Activated CD8-positive, alpha-beta memory T cell treated with anti-CD3 and anti-CD28 coated beads, Interleukin-2, amount 10 ng/mL, durations not matched to agents 7 days and 5 days (primary cell): ENCODE results near the gene ANAPC2. TPM values are rescaled to one million over a fixed set of nuclear protein-coding genes. Genes with fewer than 3 reads are reported as not detected.

Experiments used
- ATAC-seq: fragments of 150-1000 bp; cut with Tn5 transposase; one replicate; pipeline ENCODE4 v1.10.0; 2021; ENCODE audit warnings: moderate library complexity
- CTCF ChIA-PET: fragments of 350-600 bp; sonication (Branson Sonifier 250); formaldehyde crosslinking; loops from one replicate; lab custom pipeline; 2021; ENCODE audit warnings: antibody characterized with exemption; lab: Charles Lee
- DNase-seq: peaks from one replicate; pipeline ENCODE4 v3.0.0-alpha.2; 2020
- H3K27ac Mint-ChIP-seq: one replicate; pipeline ENCODE4 v1.8.0; 2021; ENCODE audit warnings: mild to moderate bottlenecking, mixed read lengths
- H3K27me3 Mint-ChIP-seq: one replicate; pipeline ENCODE4 v1.8.0; 2021; ENCODE audit warnings: mixed read lengths
- H3K36me3 Mint-ChIP-seq: one replicate; pipeline ENCODE4 v1.8.0; 2021; ENCODE audit warnings: mild to moderate bottlenecking, mixed read lengths
- H3K4me1 Mint-ChIP-seq: one replicate; pipeline ENCODE4 v1.8.0; 2021; ENCODE audit warnings: mixed read lengths
- H3K4me3 Mint-ChIP-seq: one replicate; pipeline ENCODE4 v1.8.0; 2021; ENCODE audit warnings: mild to moderate bottlenecking, moderate library complexity, mixed read lengths
- H3K9me3 Mint-ChIP-seq: one replicate; pipeline ENCODE4 v1.8.0; 2022; ENCODE audit warnings: low read depth, mixed read lengths
- total RNA-seq, 2 experiments: library from RNA; stranded (reverse); gene quantifications; one replicate each; pipeline ENCODE4 v1.2.3, GENCODE V29; 2021

Gene ANAPC2
- total RNA-seq, 2 experiments from 2014 or later: 59.8 to 69.7 TPM

GRCh38 chr9:137161558-137162486 is 26.5 kb downstream of the ANAPC2 start:
- H3K4me1 Mint-ChIP-seq: peaks cover 11% of the 10 kb centered on the region
- no peaks in the 10 kb centered on the region for H3K36me3 Mint-ChIP-seq
- no peak overlapping the region for H3K27ac Mint-ChIP-seq
- H3K27me3 Mint-ChIP-seq: peaks cover 44% of the 10 kb centered on the region
- CTCF ChIA-PET: interaction anchor here (1.3 kb wide), 1 partner anchor 15 kb away, joined by 4 read pairs; no protein-coding TSS in a partner anchor
- H3K4me3 Mint-ChIP-seq: no peak overlapping the region
- DNase-seq: no peak
- no peak for ATAC-seq
- H3K9me3 Mint-ChIP-seq: no peaks in the 10 kb centered on the region

GRCh38 chr9:137160716-137161557 is 27.4 kb downstream of the ANAPC2 start:
- ATAC-seq (no peak), DNase-seq (no peak)
- CTCF ChIA-PET: no interaction called here
- Mint-ChIP-seq H3K9me3 (no peaks in the 10 kb centered on the region), H3K27me3 (peaks cover 41% of the 10 kb centered on the region), H3K4me1 (peaks cover 13% of the 10 kb centered on the region), H3K36me3 (no peaks in the 10 kb centered on the region), H3K27ac (no peak overlapping the region), H3K4me3 (no peak overlapping the region)

GRCh38 chr9:137160054-137160425 is 28.3 kb downstream of the ANAPC2 start:
- peaks cover 13% of the 10 kb centered on the region for H3K4me1 Mint-ChIP-seq
- H3K27me3 Mint-ChIP-seq: peaks cover 41% of the 10 kb centered on the region
- no peak overlapping the region for H3K4me3 Mint-ChIP-seq
- CTCF ChIA-PET: no interaction called here
- DNase-seq: no peak
- H3K36me3 Mint-ChIP-seq: no peaks in the 10 kb centered on the region
- no peaks in the 10 kb centered on the region for H3K9me3 Mint-ChIP-seq
- H3K27ac Mint-ChIP-seq: no peak overlapping the region
- no peak for ATAC-seq

GRCh38 chr9:137159105-137160053 is 29.0 kb downstream of the ANAPC2 start:
- Mint-ChIP-seq H3K27me3 (peaks cover 44% of the 10 kb centered on the region), H3K9me3 (no peaks in the 10 kb centered on the region), H3K4me3 (no peak overlapping the region), H3K27ac (no peak overlapping the region), H3K4me1 (peaks cover 13% of the 10 kb centered on the region), H3K36me3 (no peaks in the 10 kb centered on the region)
- CTCF ChIA-PET: interaction anchor here (1.2 to 1.8 kb wide), 2 partner anchors 17 to 113 kb away, joined by 3 to 5 read pairs; no protein-coding TSS in a partner anchor
- no peak for DNase-seq
- ATAC-seq: no peak

- ATAC-seq: no peak
- Mint-ChIP-seq H3K9me3 (no peaks in the 10 kb centered on the region), H3K27me3 (peaks cover 44% of the 10 kb centered on the region), H3K4me3 (no peak overlapping the region), H3K4me1 (peaks cover 13% of the 10 kb centered on the region), H3K27ac (no peak overlapping the region), H3K36me3 (no peaks in the 10 kb centered on the region)
- CTCF ChIA-PET: interaction anchor here (1.2 to 1.8 kb wide), 2 partner anchors 18 to 112 kb away, joined by 3 to 5 read pairs; no protein-coding TSS in a partner anchor
- DNase-seq: no peak
Measured at GRCh38 chr9:137158625-137159024, 29.7 kb downstream of the ANAPC2 start.

- DNase-seq (no peak), ATAC-seq (no peak)
- CTCF ChIA-PET: interaction anchor here (0.6 to 1.8 kb wide), 4 partner anchors 12 to 111 kb away, joined by 3 to 5 read pairs (median 4); no protein-coding TSS in a partner anchor
- Mint-ChIP-seq H3K27me3 (peaks cover 41% of the 10 kb centered on the region), H3K4me3 (no peak overlapping the region), H3K36me3 (no peaks in the 10 kb centered on the region), H3K4me1 (peaks cover 13% of the 10 kb centered on the region), H3K9me3 (no peaks in the 10 kb centered on the region), H3K27ac (no peak overlapping the region)
Measured at GRCh38 chr9:137157618-137158415, 30.5 kb downstream of the ANAPC2 start.

GRCh38 chr9:137156567-137157375 is 31.6 kb downstream of the ANAPC2 start:
- peaks cover 38% of the 10 kb centered on the region for H3K27me3 Mint-ChIP-seq

GRCh38 chr9:137152844-137153405 is 35.4 kb downstream of the ANAPC2 start:
- ATAC-seq (no peak), DNase-seq (no peak)
- CTCF ChIA-PET: no interaction called here
- Mint-ChIP-seq H3K27ac (no peak overlapping the region), H3K27me3 (peaks cover 11% of the 10 kb centered on the region), H3K4me3 (no peak overlapping the region), H3K36me3 (no peaks in the 10 kb centered on the region), H3K9me3 (no peaks in the 10 kb centered on the region), H3K4me1 (peaks cover 2% of the 10 kb centered on the region)

More at GRCh38 chr9:137156567-137157375, 31.6 kb downstream of the ANAPC2 start:
- ATAC-seq: peak; percentile 70
- Mint-ChIP-seq H3K4me3 (peak overlapping the region; percentile 49), H3K36me3 (no peaks in the 10 kb centered on the region), H3K9me3 (no peaks in the 10 kb centered on the region), H3K27ac (no peak overlapping the region), H3K4me1 (peaks cover 13% of the 10 kb centered on the region)
- CTCF ChIA-PET: interaction anchor here (0.6 to 1.8 kb wide), 3 partner anchors 11 to 89 kb away, joined by 3 to 5 read pairs (median 5); partner anchors contain the start of gene SSNA1
- peak; percentile 67 for DNase-seq

- Mint-ChIP-seq H3K4me3 (no peak overlapping the region), H3K9me3 (no peaks in the 10 kb centered on the region), H3K36me3 (no peaks in the 10 kb centered on the region), H3K4me1 (no peaks in the 10 kb centered on the region), H3K27ac (no peak overlapping the region), H3K27me3 (peaks cover 7% of the 10 kb centered on the region)
- ATAC-seq (peak; percentile 47), DNase-seq (peak; percentile 75)
- CTCF ChIA-PET: interaction anchor here (0.7 to 0.8 kb wide), 3 partner anchors 24 to 86 kb away, joined by 3 read pairs; no protein-coding TSS in a partner anchor
Measured at GRCh38 chr9:137150617-137151457, 37.5 kb downstream of the ANAPC2 start.

GRCh38 chr9:137149942-137150616 is 38.3 kb downstream of the ANAPC2 start:
- CTCF ChIA-PET: interaction anchor here (0.8 to 1.0 kb wide), 2 partner anchors 26 to 87 kb away, joined by 3 read pairs; no protein-coding TSS in a partner anchor
- peaks cover 4% of the 10 kb centered on the region for H3K27me3 Mint-ChIP-seq
- ATAC-seq: no peak
- H3K4me3 Mint-ChIP-seq: no peak overlapping the region
- no peaks in the 10 kb centered on the region for H3K4me1 Mint-ChIP-seq
- no peaks in the 10 kb centered on the region for H3K36me3 Mint-ChIP-seq
- no peak overlapping the region for H3K27ac Mint-ChIP-seq
- DNase-seq: peak; percentile 64
- H3K9me3 Mint-ChIP-seq: no peaks in the 10 kb centered on the region
